ENCODE data around the gene CASP7. TPM values are rescaled to one million over a fixed set of nuclear protein-coding genes. Genes with fewer than 3 reads are reported as not detected.

CASP7 gene
- total RNA-seq, 1 experiment from 2014 or later = 38.2 TPM

DNA sequence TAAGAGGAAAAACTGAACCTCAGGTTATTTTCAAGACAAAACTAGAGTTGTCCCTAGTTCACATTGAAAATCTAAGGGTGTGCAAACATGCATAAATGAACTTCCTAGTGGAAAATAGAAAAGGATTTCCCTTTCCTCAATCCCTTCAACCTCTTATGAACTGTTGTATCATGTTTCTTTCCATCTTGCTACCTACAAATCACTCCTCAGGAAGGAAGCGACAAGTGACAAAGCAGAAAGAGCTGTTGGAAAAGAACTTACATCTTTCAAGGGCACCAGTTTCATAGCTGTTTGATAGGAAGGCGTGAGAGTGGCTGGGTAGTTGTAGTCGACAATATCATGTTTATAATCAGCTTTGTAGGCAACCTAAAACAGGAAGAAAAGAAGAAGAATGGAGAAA lies 39.7 kb upstream of the CASP7 start:
- Histone ChIP-seq H3K4me3 (ENCODE audit: low read depth in 2 of 2, low read length in 2 of 2) (no peak overlapping the region), H3K9me3 (ENCODE audit: control insufficient read depth, insufficient read depth, low read depth, low read length) (no peaks in the 10 kb centered on the region), H3K4me1 (ENCODE audit: control insufficient read depth, insufficient read depth, low read length) (peaks cover 4% of the 10 kb centered on the region; the same call in 1 of the 2 replicates), H3K27ac (ENCODE audit: low read length) (no peak overlapping the region), H3K36me3 (ENCODE audit: control insufficient read depth, insufficient read depth, low read length) (no peaks in the 10 kb centered on the region), H3K27me3 (ENCODE audit: control insufficient read depth, insufficient read depth, low read length) (peaks cover 57% of the 10 kb centered on the region)
- BruUV-seq (replicated peaks) = no TSS peak
- ATAC-seq = no peak
- intact Hi-C loops (cut with micrococcal nuclease; ENCODE audit: unreplicated experiment) (no loop called here), in situ Hi-C loops (cut with HindIII; ENCODE audit: low pct_unique_long_range_greater_than_20kb, low sequenced_read_pairs) (no loop called here)
- TF ChIP-seq SIN3A (IDR thresholded peaks at IDR 0.05; ENCODE audit: borderline replicate concordance, insufficient read depth, low read depth, low read length) (no peak), TCF7L2 (IDR thresholded peaks at IDR 0.05; ENCODE audit: low read depth, low read length) (no peak), POLR2AphosphoS5 (IDR thresholded peaks at IDR 0.05; ENCODE audit: low read depth, low read length) (no peak)
- TF ChIP-seq, protein P1, sequence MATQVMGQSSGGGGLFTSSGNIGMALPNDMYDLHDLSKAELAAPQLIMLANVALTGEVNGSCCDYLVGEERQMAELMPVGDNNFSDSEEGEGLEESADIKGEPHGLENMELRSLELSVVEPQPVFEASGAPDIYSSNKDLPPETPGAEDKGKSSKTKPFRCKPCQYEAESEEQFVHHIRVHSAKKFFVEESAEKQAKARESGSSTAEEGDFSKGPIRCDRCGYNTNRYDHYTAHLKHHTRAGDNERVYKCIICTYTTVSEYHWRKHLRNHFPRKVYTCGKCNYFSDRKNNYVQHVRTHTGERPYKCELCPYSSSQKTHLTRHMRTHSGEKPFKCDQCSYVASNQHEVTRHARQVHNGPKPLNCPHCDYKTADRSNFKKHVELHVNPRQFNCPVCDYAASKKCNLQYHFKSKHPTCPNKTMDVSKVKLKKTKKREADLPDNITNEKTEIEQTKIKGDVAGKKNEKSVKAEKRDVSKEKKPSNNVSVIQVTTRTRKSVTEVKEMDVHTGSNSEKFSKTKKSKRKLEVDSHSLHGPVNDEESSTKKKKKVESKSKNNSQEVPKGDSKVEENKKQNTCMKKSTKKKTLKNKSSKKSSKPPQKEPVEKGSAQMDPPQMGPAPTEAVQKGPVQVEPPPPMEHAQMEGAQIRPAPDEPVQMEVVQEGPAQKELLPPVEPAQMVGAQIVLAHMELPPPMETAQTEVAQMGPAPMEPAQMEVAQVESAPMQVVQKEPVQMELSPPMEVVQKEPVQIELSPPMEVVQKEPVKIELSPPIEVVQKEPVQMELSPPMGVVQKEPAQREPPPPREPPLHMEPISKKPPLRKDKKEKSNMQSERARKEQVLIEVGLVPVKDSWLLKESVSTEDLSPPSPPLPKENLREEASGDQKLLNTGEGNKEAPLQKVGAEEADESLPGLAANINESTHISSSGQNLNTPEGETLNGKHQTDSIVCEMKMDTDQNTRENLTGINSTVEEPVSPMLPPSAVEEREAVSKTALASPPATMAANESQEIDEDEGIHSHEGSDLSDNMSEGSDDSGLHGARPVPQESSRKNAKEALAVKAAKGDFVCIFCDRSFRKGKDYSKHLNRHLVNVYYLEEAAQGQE (IDR thresholded peaks at IDR 0.05; ENCODE audit: insufficient read depth in 1 of 2, low read depth in 2 of 2, low read length in 1 of 2) = no peak
- TF ChIP-seq, protein P2, sequence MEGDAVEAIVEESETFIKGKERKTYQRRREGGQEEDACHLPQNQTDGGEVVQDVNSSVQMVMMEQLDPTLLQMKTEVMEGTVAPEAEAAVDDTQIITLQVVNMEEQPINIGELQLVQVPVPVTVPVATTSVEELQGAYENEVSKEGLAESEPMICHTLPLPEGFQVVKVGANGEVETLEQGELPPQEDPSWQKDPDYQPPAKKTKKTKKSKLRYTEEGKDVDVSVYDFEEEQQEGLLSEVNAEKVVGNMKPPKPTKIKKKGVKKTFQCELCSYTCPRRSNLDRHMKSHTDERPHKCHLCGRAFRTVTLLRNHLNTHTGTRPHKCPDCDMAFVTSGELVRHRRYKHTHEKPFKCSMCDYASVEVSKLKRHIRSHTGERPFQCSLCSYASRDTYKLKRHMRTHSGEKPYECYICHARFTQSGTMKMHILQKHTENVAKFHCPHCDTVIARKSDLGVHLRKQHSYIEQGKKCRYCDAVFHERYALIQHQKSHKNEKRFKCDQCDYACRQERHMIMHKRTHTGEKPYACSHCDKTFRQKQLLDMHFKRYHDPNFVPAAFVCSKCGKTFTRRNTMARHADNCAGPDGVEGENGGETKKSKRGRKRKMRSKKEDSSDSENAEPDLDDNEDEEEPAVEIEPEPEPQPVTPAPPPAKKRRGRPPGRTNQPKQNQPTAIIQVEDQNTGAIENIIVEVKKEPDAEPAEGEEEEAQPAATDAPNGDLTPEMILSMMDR (IDR thresholded peaks at IDR 0.05) = no peak
- CTCF ChIA-PET = no interaction called here
- no peak for DNase-seq (ENCODE audit: low read depth, low spot score)
- POLR2A ChIA-PET = no interaction called here

DNA sequence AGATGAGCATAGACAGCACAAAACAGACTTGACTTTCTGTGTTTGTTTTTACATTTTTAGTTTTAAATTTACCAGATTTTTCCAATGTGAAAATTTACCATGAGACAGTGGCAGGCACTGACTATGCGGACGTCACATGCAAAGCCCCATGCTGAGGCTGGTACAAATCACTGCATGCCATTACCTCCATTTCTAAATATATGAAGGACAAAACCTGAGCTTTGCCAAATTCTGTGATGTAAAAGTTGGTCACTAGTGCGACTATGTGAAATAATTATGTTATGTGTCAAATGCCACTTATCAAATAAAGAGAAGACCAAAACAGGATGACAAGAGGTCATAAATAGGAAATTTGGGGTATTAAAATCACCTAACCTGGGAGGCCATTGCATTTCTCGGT lies 38.0 kb upstream of the CASP7 start:
- no peak overlapping the region for H3K27ac ChIP-seq (ENCODE audit: low read length)
- no peaks in the 10 kb centered on the region for H3K36me3 ChIP-seq (ENCODE audit: control insufficient read depth, insufficient read depth, low read length)
- ChIA-PET POLR2A (no interaction called here), CTCF (no interaction called here)
- TF ChIP-seq, protein P1 (IDR thresholded peaks at IDR 0.05; ENCODE audit: insufficient read depth in 1 of 2, low read depth in 2 of 2, low read length in 1 of 2) = no peak
- TF ChIP-seq, protein P2 (IDR thresholded peaks at IDR 0.05) = no peak
- no peak overlapping the region for H3K4me3 ChIP-seq (ENCODE audit: low read depth in 2 of 2, low read length in 2 of 2)
- H3K9me3 ChIP-seq (ENCODE audit: control insufficient read depth, insufficient read depth, low read depth, low read length) = no peaks in the 10 kb centered on the region
- peaks cover 63% of the 10 kb centered on the region for H3K27me3 ChIP-seq (ENCODE audit: control insufficient read depth, insufficient read depth, low read length)
- intact Hi-C loops (cut with micrococcal nuclease; ENCODE audit: unreplicated experiment) = no loop called here
- in situ Hi-C loops (cut with HindIII; ENCODE audit: low pct_unique_long_range_greater_than_20kb, low sequenced_read_pairs) = no loop called here
- peaks cover 4% of the 10 kb centered on the region; the same call in 1 of the 2 replicates for H3K4me1 ChIP-seq (ENCODE audit: control insufficient read depth, insufficient read depth, low read length)
- no peak for ATAC-seq
- DNase-seq (ENCODE audit: low read depth, low spot score) = no peak
- no TSS peak for BruUV-seq (replicated peaks)

All from Panc1 (cell line).